Transverse colon (tissue), 4 donors: ENCODE results near the gene STAB1.

Experiments
- CTCF ChIP-seq, 5 experiments: fragments of 200-600 bp in 3 of 5; fragments of 450-650 bp in 2 of 5; sonication (generic) in 3 of 5; IDR thresholded peaks; 1 replicate in 2 of 5; 2 replicates in 3 of 5; pipeline ENCODE4 v1.5.1; 2016 to 2017; ENCODE audit warnings: antibody characterized with exemption in 5 of 5, inconsistent platforms in 3 of 5, mild to moderate bottlenecking in 2 of 5, moderate library complexity in 1 of 5
- EP300 ChIP-seq: sonication (generic); formaldehyde crosslinking; IDR thresholded peaks from one replicate; pipeline ENCODE4 v1.6.1; 2017; ENCODE audit warnings: antibody characterized with exemption, low read depth
- POLR2A ChIP-seq: fragments of 450-650 bp; IDR thresholded peaks from one replicate; pipeline ENCODE4 v1.6.1; 2016; ENCODE audit warnings: antibody characterized with exemption, mild to moderate bottlenecking, moderate library complexity
- POLR2AphosphoS5 ChIP-seq, 3 donors: sonication (generic); formaldehyde crosslinking; IDR thresholded peaks; one replicate each; pipeline ENCODE4 v1.6.1; 2016; ENCODE audit warnings: antibody characterized with exemption in 3 of 3

- TF ChIP-seq CTCF (IDR thresholded peaks at IDR 0.05) (no peak), POLR2A (no peak), EP300 (no peak), POLR2AphosphoS5 (IDR thresholded peaks at IDR 0.05) (no peak)
Observed at GRCh38 chr3:52518723-52519444, 23.7 kb downstream of the STAB1 start.
